Neural progenitor cell (in vitro differentiated cells): Measurements from ENCODE around the gene CPNE4. TPM values are rescaled to one million over a fixed set of nuclear protein-coding genes. Genes with fewer than 3 reads are reported as not detected.
"Not testable (repeated sequence)": the region's sequence is repeated elsewhere in the genome, so short reads cannot be mapped to it uniquely, and the experiment has no call there.

Experiments
- DNase-seq: peaks from one replicate; pipeline ENCODE4 v3.0.0-alpha.2; 2016; ENCODE audit warnings: low spot score
- H2AFZ ChIP-seq: fragments of 200-600 bp; sonication (generic); replicated peaks from 2 replicates; pipeline ENCODE4 v1.6.1; 2016; ENCODE audit warnings: antibody characterized with exemption
- H3F3A ChIP-seq: fragments of 200-600 bp; sonication (generic); 2 replicates; pipeline ENCODE4 v1.6.1; 2016; ENCODE audit warnings: antibody characterized with exemption, low read depth
- H3K27ac ChIP-seq: fragments of 200-600 bp; sonication (generic); 2 replicates; pipeline ENCODE4 v1.5.1; 2016; ENCODE audit warnings: mild to moderate bottlenecking
- H3K27me3 ChIP-seq: fragments of 200-600 bp; sonication (generic); 2 replicates; pipeline ENCODE4 v1.6.1; 2016; ENCODE audit warnings: mild to moderate bottlenecking, moderate library complexity
- H3K36me3 ChIP-seq: fragments of 200-600 bp; sonication (generic); 2 replicates; pipeline ENCODE4 v1.5.1; 2016
- H3K4me1 ChIP-seq: fragments of 200-600 bp; sonication (generic); 2 replicates; pipeline ENCODE4 v1.6.1; 2016; ENCODE audit warnings: mixed run types
- H3K4me2 ChIP-seq: fragments of 200-600 bp; sonication (generic); 2 replicates; pipeline ENCODE4 v1.6.1; 2016
- H3K4me3 ChIP-seq: fragments of 200-600 bp; sonication (generic); 2 replicates; pipeline ENCODE4 v1.5.1; 2016
- H3K79me2 ChIP-seq: fragments of 200-600 bp; sonication (generic); 2 replicates; pipeline ENCODE4 v1.6.1; 2016; ENCODE audit warnings: low read depth
- H3K9ac ChIP-seq: fragments of 200-600 bp; sonication (generic); 2 replicates; pipeline ENCODE4 v1.6.1; 2016
- H3K9me3 ChIP-seq: fragments of 200-600 bp; sonication (generic); 2 replicates; pipeline ENCODE4 v1.5.1; 2016; ENCODE audit warnings: low read depth
- H4K20me1 ChIP-seq: fragments of 200-600 bp; sonication (generic); 2 replicates; pipeline ENCODE4 v1.6.1; 2016; ENCODE audit warnings: low read depth
- H3K27ac Mint-ChIP-seq: 3 replicates; pipeline ENCODE4 v1.8.0; 2021; ENCODE audit warnings: mixed read lengths
- H3K27me3 Mint-ChIP-seq: 2 replicates; pipeline ENCODE4 v1.8.0; 2022; ENCODE audit warnings: low read depth, mild to moderate bottlenecking, inconsistent platforms, moderate library complexity, mixed read lengths; ENCODE audit not compliant: insufficient read depth
- H3K36me3 Mint-ChIP-seq: 3 replicates; pipeline ENCODE4 v1.8.0; 2021; ENCODE audit warnings: mixed read lengths
- H3K4me1 Mint-ChIP-seq: 3 replicates; pipeline ENCODE4 v1.8.0; 2021; ENCODE audit warnings: mixed read lengths
- H3K4me3 Mint-ChIP-seq: 3 replicates; pipeline ENCODE4 v1.8.0; 2021; ENCODE audit warnings: mild to moderate bottlenecking, moderate library complexity, mixed read lengths
- H3K9me3 Mint-ChIP-seq: 3 replicates; pipeline ENCODE4 v1.8.0; 2020; ENCODE audit warnings: mixed read lengths
- CTCF ChIP-seq: fragments of 200-600 bp; sonication (generic); IDR thresholded peaks from 2 replicates; pipeline ENCODE4 v1.5.1; 2017; ENCODE audit warnings: antibody characterized with exemption, mild to moderate bottlenecking
- EZH2 ChIP-seq: fragments of 200-600 bp; sonication (generic); IDR thresholded peaks from 2 replicates; pipeline ENCODE4 v1.6.1; 2017; ENCODE audit warnings: antibody characterized with exemption, mild to moderate bottlenecking, moderate library complexity
- EZH2phosphoT487 ChIP-seq: fragments of 200-600 bp; sonication (generic); IDR thresholded peaks from 2 replicates; pipeline ENCODE4 v1.6.1; 2017; ENCODE audit warnings: antibody characterized with exemption
- total RNA-seq: library from RNA; depleted of rRNA; stranded (reverse); fragments of >200 nt; gene quantifications from 2 replicates; pipeline ENCODE4 v1.2.3, GENCODE V29; 2015; ENCODE audit warnings: low replicate concordance

The CPNE4 gene
- total RNA-seq, 1 donor from 2014 or later = not detected

- no peak overlapping the region for H3K9ac ChIP-seq
- H3K4me3 ChIP-seq = no peak overlapping the region
- H4K20me1 ChIP-seq = no peaks in the 10 kb centered on the region
- H3K27me3 ChIP-seq = no peaks in the 10 kb centered on the region
- H3K4me2 ChIP-seq = no peak overlapping the region
- Mint-ChIP-seq H3K27ac (peak overlapping the region; percentile 66), H3K4me1 (peaks cover 27% of the 10 kb centered on the region), H3K27me3 (peaks cover 2% of the 10 kb centered on the region), H3K36me3 (peaks cover 2% of the 10 kb centered on the region), H3K4me3 (no peak overlapping the region), H3K9me3 (peaks cover 15% of the 10 kb centered on the region)
- H3K27ac ChIP-seq = no peak overlapping the region
- H3K4me1 ChIP-seq = peaks cover 31% of the 10 kb centered on the region
- no peak for DNase-seq
- no peaks in the 10 kb centered on the region for H3K79me2 ChIP-seq
- H2AFZ ChIP-seq = no peak overlapping the region
- H3K9me3 ChIP-seq = no peaks in the 10 kb centered on the region
- peaks cover 6% of the 10 kb centered on the region for H3F3A ChIP-seq
- H3K36me3 ChIP-seq = no peaks in the 10 kb centered on the region
- TF ChIP-seq EZH2phosphoT487 (no peak), EZH2 (no peak), CTCF (no peak)
These were observed 62.7 kb downstream of the CPNE4 start for GRCh38 chr3:131972091-131972490.

- H3K27me3 Mint-ChIP-seq, H3K36me3 ChIP-seq, H3K27me3 ChIP-seq, H3K9me3 ChIP-seq, H3K27ac ChIP-seq, H3K4me3 Mint-ChIP-seq, H3K4me2 ChIP-seq, H3K9ac ChIP-seq, H3F3A ChIP-seq, H3K36me3 Mint-ChIP-seq, H4K20me1 ChIP-seq, H3K4me3 ChIP-seq, H3K4me1 ChIP-seq, H3K79me2 ChIP-seq: not testable (repeated sequence)
- H3K9me3 Mint-ChIP-seq = peaks cover 26% of the 10 kb centered on the region
- peak; percentile 17 for DNase-seq
- H3K27ac Mint-ChIP-seq = peak overlapping the region; percentile 29
- peaks cover 12% of the 10 kb centered on the region for H3K4me1 Mint-ChIP-seq
- peak overlapping the region; percentile 89 for H2AFZ ChIP-seq
These were observed 71.4 kb downstream of the CPNE4 start for GRCh38 chr3:131963442-131963841.

- Histone ChIP-seq H3F3A (no peaks in the 10 kb centered on the region), H3K9me3 (no peaks in the 10 kb centered on the region), H3K9ac (no peak overlapping the region), H3K36me3 (no peaks in the 10 kb centered on the region), H4K20me1 (no peaks in the 10 kb centered on the region), H3K27me3 (no peaks in the 10 kb centered on the region), H3K4me1 (peaks cover 4% of the 10 kb centered on the region), H3K4me2 (no peak overlapping the region), H3K79me2 (no peaks in the 10 kb centered on the region), H3K4me3 (no peak overlapping the region), H2AFZ (peak overlapping the region; percentile 89), H3K27ac (no peak overlapping the region)
- TF ChIP-seq EZH2 (no peak), CTCF (no peak), EZH2phosphoT487 (no peak)
- H3K9me3 Mint-ChIP-seq = peaks cover 25% of the 10 kb centered on the region
- no peak for DNase-seq
- no peaks in the 10 kb centered on the region for H3K27me3 Mint-ChIP-seq
- peaks cover 3% of the 10 kb centered on the region for H3K36me3 Mint-ChIP-seq
- H3K4me1 Mint-ChIP-seq = peaks cover 15% of the 10 kb centered on the region
- no peak overlapping the region for H3K27ac Mint-ChIP-seq
- no peak overlapping the region for H3K4me3 Mint-ChIP-seq
These were observed 71.8 kb downstream of the CPNE4 start for GRCh38 chr3:131962982-131963381.

GRCh38 chr3:131960324-131960723 lies 74.5 kb downstream of the CPNE4 start:
- H3K9me3 Mint-ChIP-seq = peaks cover 8% of the 10 kb centered on the region
- no peaks in the 10 kb centered on the region for H3K36me3 Mint-ChIP-seq
- H3K27ac Mint-ChIP-seq = no peak overlapping the region
- no peak overlapping the region for H3K4me3 ChIP-seq
- DNase-seq = no peak
- H3K27ac ChIP-seq = no peak overlapping the region
- H3K4me1 Mint-ChIP-seq = peaks cover 27% of the 10 kb centered on the region
- no peak overlapping the region for H3K9ac ChIP-seq
- H3K4me2 ChIP-seq = no peak overlapping the region
- no peak overlapping the region for H3K4me3 Mint-ChIP-seq
- no peaks in the 10 kb centered on the region for H3K27me3 ChIP-seq
- no peaks in the 10 kb centered on the region for H4K20me1 ChIP-seq
- H3K4me1 ChIP-seq = peaks cover 16% of the 10 kb centered on the region
- TF ChIP-seq EZH2 = no peak
- no peak for TF ChIP-seq EZH2phosphoT487
- TF ChIP-seq CTCF = no peak
- no peak overlapping the region for H2AFZ ChIP-seq
- no peaks in the 10 kb centered on the region for H3K27me3 Mint-ChIP-seq
- no peaks in the 10 kb centered on the region for H3K36me3 ChIP-seq
- H3K79me2 ChIP-seq = no peaks in the 10 kb centered on the region
- no peaks in the 10 kb centered on the region for H3K9me3 ChIP-seq
- peaks cover 9% of the 10 kb centered on the region for H3F3A ChIP-seq
